Endothelial cell of umbilical vein (primary cell): Measurements from ENCODE around the gene PLEKHH2. TPM values are rescaled to one million over a fixed set of nuclear protein-coding genes. Genes with fewer than 3 reads are reported as not detected.

Experiments
- BruUV-seq: library from RNA; stranded (reverse); fragments of 400-500 nt; replicated peaks from 2 replicates; lab custom pipeline; 2021; lab: Mats Ljungman, UMichigan
- CTCF ChIA-PET: fragments of 300-600, 350-600 bp; sonication (Branson Sonifier 250); formaldehyde crosslinking; loops from one replicate; lab custom pipeline; 2021; ENCODE audit warnings: antibody characterized with exemption, inconsistent platforms; lab: Charles Lee
- POLR2A ChIA-PET: fragments of 300-600, 350-600 bp; sonication (Branson Sonifier 250); formaldehyde crosslinking; loops from one replicate; lab custom pipeline; 2021; ENCODE audit warnings: antibody characterized with exemption, inconsistent platforms; lab: Charles Lee
- DNase-seq: peaks from one replicate; pipeline ENCODE4 v3.0.0-alpha.2; 2011; ENCODE audit warnings: low read depth, low spot score
- FAIRE-seq: peaks from 2 replicates; lab custom pipeline; 2011; peaks lifted over from hg19 to GRCh38; lab: Jason Lieb, UNC
- H2AFZ ChIP-seq: 2 replicates; pipeline ENCODE4 v1.6.0; 2012; ENCODE audit warnings: low read depth, low read length, control low read depth, inconsistent platforms
- H3K27ac ChIP-seq: 2 replicates; pipeline ENCODE4 v1.5.1; 2011; ENCODE audit warnings: low read depth, mild to moderate bottlenecking, control low read depth, low read length, moderate library complexity; ENCODE audit not compliant: insufficient read depth
- H3K27me3 ChIP-seq, 2 experiments: 2 replicates each; pipeline versions ENCODE4 v1.6.0 to v1.6.1; 2011; ENCODE audit warnings: low read length in 2 of 2, mixed read lengths in 1 of 2; ENCODE audit not compliant: control insufficient read depth in 2 of 2, insufficient read depth in 2 of 2
- H3K36me3 ChIP-seq, 2 experiments: 2 replicates in 1 of 2; 3 replicates in 1 of 2; pipeline ENCODE4 v1.5.1; 2011; ENCODE audit warnings: low read length in 2 of 2, mild to moderate bottlenecking in 1 of 2, moderate library complexity in 1 of 2; ENCODE audit not compliant: control insufficient read depth in 2 of 2, insufficient read depth in 2 of 2; ENCODE audit errors: extremely low read depth in 1 of 2
- H3K4me1 ChIP-seq: 3 replicates; pipeline ENCODE4 v1.5.1; 2011; ENCODE audit warnings: mild to moderate bottlenecking, low read length; ENCODE audit not compliant: control insufficient read depth, insufficient read depth; ENCODE audit errors: extremely low read depth
- H3K4me2 ChIP-seq: 2 replicates; pipeline ENCODE4 v1.6.1; 2011; ENCODE audit warnings: low read length, control low read depth, mixed read lengths; ENCODE audit not compliant: insufficient read depth
- H3K4me3 ChIP-seq, 3 experiments: fragments of 200-600 bp in 1 of 3; sonication (generic), shearing (Covaris generic) in 1 of 3; replicated peaks in 1 of 3; 2 replicates each; pipeline ENCODE4 v1.5.1; 2011 to 2016; ENCODE audit warnings: control low read depth in 3 of 3, low read length in 3 of 3, mild to moderate bottlenecking in 2 of 3, inconsistent platforms in 1 of 3, low read depth in 1 of 3, moderate library complexity in 1 of 3; ENCODE audit not compliant: insufficient read depth in 1 of 3
- H3K79me2 ChIP-seq: 2 replicates; pipeline ENCODE4 v1.6.0; 2012; ENCODE audit warnings: low read length, inconsistent platforms; ENCODE audit not compliant: control insufficient read depth, insufficient read depth
- H3K9ac ChIP-seq: replicated peaks from 2 replicates; pipeline ENCODE3; 2011; ENCODE audit warnings: low read length, control low read depth; ENCODE audit not compliant: insufficient read depth; ENCODE audit errors: extremely low read depth
- H3K9me1 ChIP-seq: replicated peaks from 3 replicates; pipeline ENCODE4 v1.6.0; 2011; ENCODE audit warnings: mild to moderate bottlenecking, low read length; ENCODE audit not compliant: control insufficient read depth, insufficient read depth; ENCODE audit errors: extremely low read depth
- H3K9me3 ChIP-seq: replicated peaks from 2 replicates; pipeline ENCODE4 v1.5.1; 2012; ENCODE audit warnings: low read length, inconsistent platforms; ENCODE audit not compliant: control insufficient read depth, insufficient read depth
- H4K20me1 ChIP-seq: replicated peaks from 2 replicates; pipeline ENCODE3; 2011; ENCODE audit warnings: mild to moderate bottlenecking, low read length; ENCODE audit not compliant: control insufficient read depth, insufficient read depth; ENCODE audit errors: extremely low read depth
- EZH2 ChIP-seq: IDR thresholded peaks from 2 replicates; pipeline ENCODE4 v1.6.1; 2012; ENCODE audit warnings: borderline replicate concordance, low read depth, mild to moderate bottlenecking, moderate library complexity, low read length, inconsistent platforms; ENCODE audit not compliant: severe bottlenecking
- FOS ChIP-seq: IDR thresholded peaks from 2 replicates; pipeline ENCODE4 v1.6.1; 2011; ENCODE audit warnings: mild to moderate bottlenecking, low read length, moderate library complexity, borderline replicate concordance; ENCODE audit not compliant: insufficient read depth
- GATA2 ChIP-seq: IDR thresholded peaks from 2 replicates; pipeline ENCODE4 v1.7.0; 2011; ENCODE audit warnings: low read depth, mild to moderate bottlenecking, moderate library complexity, mixed read lengths, low read length; ENCODE audit not compliant: insufficient read length, insufficient read depth
- JUN ChIP-seq: IDR thresholded peaks from 2 replicates; pipeline ENCODE4 v1.6.1; 2011; ENCODE audit warnings: borderline replicate concordance, low read depth; ENCODE audit not compliant: insufficient read length, insufficient read depth
- MYC ChIP-seq: IDR thresholded peaks from one replicate; pipeline ENCODE4 v1.6.1; 2011; ENCODE audit warnings: mild to moderate bottlenecking, low read depth, low read length
- POLR2A ChIP-seq: IDR thresholded peaks from 2 replicates; pipeline ENCODE4 v1.6.1; 2012; ENCODE audit warnings: low read depth, mild to moderate bottlenecking, control low read depth, low read length
- POLR2AphosphoS5 ChIP-seq: IDR thresholded peaks from 2 replicates; pipeline ENCODE4 v1.6.1; 2012; ENCODE audit warnings: low read depth, mild to moderate bottlenecking, control low read depth, low read length, moderate library complexity; ENCODE audit not compliant: insufficient read depth
- dilution Hi-C: fragments of 300-500 bp; cut with MboI; formaldehyde crosslinking; loops from one replicate; pipeline ENCODE4 v1.15.0; 2019; ENCODE audit warnings: low sequenced_read_pairs; ENCODE audit not compliant: extremely low pct_ligation_motif_present
- intact Hi-C: fragments of 100-400 bp; cut with micrococcal nuclease; formaldehyde crosslinking; loops from one replicate; pipeline ENCODE4 v1.10.0; 2022
- polyA plus RNA-seq, 4 experiments: library from polyadenylated mRNA; depleted of rRNA in 3 of 4; stranded (reverse) in 3 of 4; unstranded in 1 of 4; fragments of >200 nt; gene quantifications; 2 replicates each; pipeline versions ENCODE4 v1.2.1 to v1.2.3, GENCODE V29; 2011 to 2012; ENCODE audit warnings: missing spikeins in 1 of 4
- total RNA-seq: library from RNA; stranded (reverse); gene quantifications from 2 replicates; pipeline ENCODE4 v1.2.3, GENCODE V29; 2021
- TF ChIP-seq, protein P1 (sequence below): IDR thresholded peaks from 2 replicates; pipeline ENCODE4 v1.6.1; 2011; ENCODE audit not compliant: insufficient read depth, insufficient read length
- TF ChIP-seq, protein P2 (sequence below), 2 donors: IDR thresholded peaks; 1 replicate in 1 of 2; 2 replicates in 1 of 2; pipeline ENCODE4 v1.5.1; 2011; ENCODE audit warnings: low read length in 2 of 2, mild to moderate bottlenecking in 2 of 2, moderate library complexity in 2 of 2, control low read depth in 1 of 2, inconsistent platforms in 1 of 2, low read depth in 1 of 2; ENCODE audit not compliant: insufficient read depth in 1 of 2; ENCODE audit errors: extremely low read depth in 1 of 2

The PLEKHH2 gene
- total and polyA plus RNA-seq, 2 donors (not counting 3 experiments of a cell fraction or from before 2014, with no cell fraction given): 0.41 to 0.58 TPM

DNA sequence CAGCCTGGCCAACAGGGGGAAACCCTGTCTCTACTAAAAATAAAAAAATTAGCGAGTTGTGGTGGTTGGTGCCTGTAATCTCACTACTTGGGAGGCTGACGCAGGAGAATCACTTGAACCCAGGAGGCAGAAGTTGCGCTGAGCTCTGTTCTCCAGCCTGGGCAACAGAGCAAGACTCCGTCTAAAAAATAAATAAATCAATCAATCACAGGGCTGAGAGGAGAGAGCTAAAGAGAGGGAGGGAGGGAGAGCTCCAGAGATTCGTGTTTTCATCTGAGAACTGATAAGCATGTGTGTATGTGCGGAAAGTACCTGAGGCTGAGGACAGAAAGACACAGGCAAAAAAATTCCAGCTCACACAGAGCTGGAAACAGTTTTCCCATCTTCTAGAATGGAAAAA lies 99.6 kb downstream of the PLEKHH2 start:
- DNase-seq (no peak), FAIRE-seq (no peak)
- intact Hi-C loops: no loop called here
- Histone ChIP-seq H2AFZ (no peak overlapping the region), H3K27ac (no peak overlapping the region), H4K20me1 (no peaks in the 10 kb centered on the region), H3K4me3 (no peak overlapping the region), H3K9me1 (no peaks in the 10 kb centered on the region), H3K36me3 (no peaks in the 10 kb centered on the region), H3K9ac (no peak overlapping the region), H3K4me2 (no peak overlapping the region), H3K4me1 (no peaks in the 10 kb centered on the region), H3K9me3 (no peaks in the 10 kb centered on the region), H3K79me2 (no peaks in the 10 kb centered on the region), H3K27me3 (no peaks in the 10 kb centered on the region)
- ChIA-PET POLR2A (no interaction called here), CTCF (interaction anchor here (1.0 to 1.5 kb wide), 2 partner anchors 28 to 31 kb away, joined by 3 to 4 read pairs; no protein-coding TSS in a partner anchor)
- no TSS peak for BruUV-seq
- no peak for TF ChIP-seq POLR2A
- dilution Hi-C loops: no loop called here

DNA sequence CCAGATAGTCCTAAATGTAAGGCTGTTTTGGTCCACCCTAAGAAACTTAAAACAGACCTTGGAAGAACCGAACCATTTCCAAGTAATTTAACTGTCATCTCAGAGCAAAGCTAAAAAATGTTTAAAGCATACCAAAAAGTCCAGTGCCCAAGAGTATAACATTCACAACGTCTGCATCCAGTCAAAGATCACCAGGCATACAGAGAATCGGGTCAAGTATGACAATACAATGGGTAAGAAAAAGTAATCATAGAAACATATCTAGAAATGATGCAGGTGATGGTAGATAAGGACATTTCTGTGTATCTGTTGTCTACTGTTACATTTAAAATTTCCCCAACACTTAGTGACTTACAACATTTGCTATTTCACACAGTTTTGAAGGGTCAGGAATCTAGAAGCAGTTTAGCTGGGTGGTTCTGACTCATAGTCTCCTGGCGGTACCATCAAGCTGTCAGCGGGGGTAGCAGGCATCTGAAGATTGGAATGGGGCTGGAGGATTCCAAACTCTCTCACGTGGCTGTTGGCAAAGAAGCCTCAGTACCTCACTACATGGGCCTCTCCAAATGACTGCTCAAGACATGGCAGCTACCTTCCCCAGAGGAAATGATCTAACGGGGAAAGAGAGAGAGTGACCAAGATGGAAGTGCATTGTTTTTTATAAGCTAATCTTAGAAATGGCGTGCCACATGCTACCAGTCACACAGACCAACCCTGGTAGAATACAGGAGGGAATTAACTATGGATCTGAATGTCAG lies 100.2 kb downstream of the PLEKHH2 start:
- Histone ChIP-seq H3K9me1 (no peaks in the 10 kb centered on the region), H4K20me1 (no peaks in the 10 kb centered on the region), H3K4me3 (no peak overlapping the region), H3K9ac (no peak overlapping the region), H3K79me2 (no peaks in the 10 kb centered on the region), H3K4me2 (no peak overlapping the region), H3K9me3 (no peaks in the 10 kb centered on the region), H2AFZ (no peak overlapping the region), H3K36me3 (no peaks in the 10 kb centered on the region), H3K4me1 (no peaks in the 10 kb centered on the region), H3K27ac (no peak overlapping the region), H3K27me3 (no peaks in the 10 kb centered on the region)
- BruUV-seq: no TSS peak
- no peak for TF ChIP-seq POLR2AphosphoS5
- no peak for TF ChIP-seq MYC
- no peak for TF ChIP-seq JUN
- no peak for TF ChIP-seq GATA2
- TF ChIP-seq, protein P1, sequence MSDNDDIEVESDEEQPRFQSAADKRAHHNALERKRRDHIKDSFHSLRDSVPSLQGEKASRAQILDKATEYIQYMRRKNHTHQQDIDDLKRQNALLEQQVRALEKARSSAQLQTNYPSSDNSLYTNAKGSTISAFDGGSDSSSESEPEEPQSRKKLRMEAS: no peak
- TF ChIP-seq EZH2: no peak
- no peak for TF ChIP-seq FOS
- no peak for TF ChIP-seq POLR2A
- TF ChIP-seq, protein P2, sequence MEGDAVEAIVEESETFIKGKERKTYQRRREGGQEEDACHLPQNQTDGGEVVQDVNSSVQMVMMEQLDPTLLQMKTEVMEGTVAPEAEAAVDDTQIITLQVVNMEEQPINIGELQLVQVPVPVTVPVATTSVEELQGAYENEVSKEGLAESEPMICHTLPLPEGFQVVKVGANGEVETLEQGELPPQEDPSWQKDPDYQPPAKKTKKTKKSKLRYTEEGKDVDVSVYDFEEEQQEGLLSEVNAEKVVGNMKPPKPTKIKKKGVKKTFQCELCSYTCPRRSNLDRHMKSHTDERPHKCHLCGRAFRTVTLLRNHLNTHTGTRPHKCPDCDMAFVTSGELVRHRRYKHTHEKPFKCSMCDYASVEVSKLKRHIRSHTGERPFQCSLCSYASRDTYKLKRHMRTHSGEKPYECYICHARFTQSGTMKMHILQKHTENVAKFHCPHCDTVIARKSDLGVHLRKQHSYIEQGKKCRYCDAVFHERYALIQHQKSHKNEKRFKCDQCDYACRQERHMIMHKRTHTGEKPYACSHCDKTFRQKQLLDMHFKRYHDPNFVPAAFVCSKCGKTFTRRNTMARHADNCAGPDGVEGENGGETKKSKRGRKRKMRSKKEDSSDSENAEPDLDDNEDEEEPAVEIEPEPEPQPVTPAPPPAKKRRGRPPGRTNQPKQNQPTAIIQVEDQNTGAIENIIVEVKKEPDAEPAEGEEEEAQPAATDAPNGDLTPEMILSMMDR (IDR thresholded peaks at IDR 0.05; ENCODE audit: extremely low read depth in 1 of 2, insufficient read depth in 1 of 2, low read depth in 1 of 2, low read length in 2 of 2): no peak
- no peak for DNase-seq
- POLR2A ChIA-PET: no interaction called here
- dilution Hi-C loops: no loop called here
- CTCF ChIA-PET: interaction anchor here (1.0 to 1.5 kb wide), 3 partner anchors 12 to 32 kb away, joined by 3 to 4 read pairs (median 3); no protein-coding TSS in a partner anchor
- FAIRE-seq: no peak
- intact Hi-C loops: no loop called here
